Heart right ventricle (tissue), 16 donors: Measurements from ENCODE around the gene LIN52. TPM values are rescaled to one million over a fixed set of nuclear protein-coding genes. Genes with fewer than 3 reads are reported as not detected.

Experiments used
- ATAC-seq, 8 donors: fragments of 200-7000 bp; cut with Tn5 transposase; one replicate each; pipeline ENCODE4 v1.9.1; 2020; ENCODE audit warnings: mild to moderate bottlenecking in 8 of 8, moderate library complexity in 8 of 8, moderate number of reproducible peaks in 1 of 8
- DNase-seq, 2 donors: peaks; one replicate each; pipeline ENCODE4 v3.0.0-alpha.2; 2020
- H3K27ac ChIP-seq, 10 donors: fragments of 200-600 bp; sonication (generic) in 2 of 10; one replicate each; pipeline versions ENCODE4 v1.5.0 to v1.8.0; 2020 to 2022; ENCODE audit warnings: mild to moderate bottlenecking in 3 of 10
- H3K27me3 ChIP-seq, 7 donors: fragments of 200-600 bp; one replicate each; pipeline ENCODE4 v1.8.0; 2021 to 2022; ENCODE audit warnings: mild to moderate bottlenecking in 2 of 7
- H3K36me3 ChIP-seq, 9 donors: fragments of 200-600 bp; sonication (generic) in 1 of 9; one replicate each; pipeline versions ENCODE4 v1.5.0 to v1.8.0; 2020 to 2022; ENCODE audit warnings: mild to moderate bottlenecking in 2 of 9
- H3K4me1 ChIP-seq, 9 donors: fragments of 200-600 bp; sonication (generic) in 1 of 9; one replicate each; pipeline versions ENCODE4 v1.5.0 to v1.8.0; 2020 to 2022; ENCODE audit warnings: mild to moderate bottlenecking in 4 of 9
- H3K4me3 ChIP-seq, 10 donors: fragments of 200-600 bp; sonication (generic) in 2 of 10; one replicate each; pipeline versions ENCODE4 v1.5.0 to v1.8.0; 2020 to 2022; ENCODE audit warnings: mild to moderate bottlenecking in 7 of 10, moderate library complexity in 2 of 10
- H3K9me3 ChIP-seq, 11 donors: fragments of 200-600 bp in 10 of 11; sonication (generic) in 2 of 11; one replicate each; pipeline versions ENCODE4 v1.5.0 to v1.8.0; 2013 to 2022; ENCODE audit warnings: mild to moderate bottlenecking in 2 of 11, control low read depth in 1 of 11, moderate library complexity in 1 of 11
- CTCF ChIP-seq, 9 donors: fragments of 200-600 bp; sonication (generic) in 2 of 9; IDR thresholded peaks; one replicate each; pipeline versions ENCODE4 v1.5.0 to v1.8.0; 2021 to 2022; ENCODE audit warnings: antibody characterized with exemption in 9 of 9, mild to moderate bottlenecking in 5 of 9, moderate library complexity in 1 of 9
- WGBS, 2 donors: extraction: QIAGEN DNeasy Blood & Tissue Kit; methylation state at CpG; one replicate each; pipeline ENCODE4 v1.1.7; 2013; ENCODE audit warnings: inconsistent platforms in 1 of 2; 5-methylcytosine and 5-hydroxymethylcytosine counted together
- intact Hi-C, 10 donors: fragments of 100-400 bp; cut with DNase I; formaldehyde crosslinking; loops; one replicate each; pipeline versions ENCODE4 v1.11.1 to v1.14.2; 2022
- polyA plus RNA-seq, 2 donors: library from polyadenylated mRNA; stranded (reverse); fragments of 200-250 nt; gene quantifications; one replicate each; pipeline ENCODE4 v1.2.3, GENCODE V29; 2013
- total RNA-seq, 10 donors: library from RNA; stranded (reverse); fragmentation: NEBNext Ultra II Directional in 3 of 10; extraction: Animal tissue kit (Norgen Biotek cat#: 25700) in 3 of 10; gene quantifications; one replicate each; pipeline versions ENCODE4 v1.2.1 to v1.2.4, GENCODE V29; 2021 to 2023
- donor health status: Arrhythmogenic right ventricular cardiomyopathy.
- donor health status: ischemic (EF 13 %, LVEDD 7.1; RV severe dilation, severe dysfunction).
- donor health status: healthy with polysubstance abuse.
- donor health status: DM: no; HTN: yes; CAD: no.
- donor health status: DM: no; HTN: no; CAD: no.
- donor health status: ischemic (EF 25% LVEDD 6.9; RV normal size, moderate dysfunction).
- donor health status: ischemic (EF 25% LVEDD 5.7; RV mildly dilated, moderate dysfunction).
- donor health status: healthy.
- donor health status: DM: yes; HTN: yes; CAD: no.
- donor health status: Ischemic cardiomyopathy.
- donor health status: ischemic (EF 35%, LVEDD 5.7; RV mildly dilated, moderate dysfunction).
- donor health status: nonischemic (EF 11% LVEDD 7.7; RV severe dilation, severe dysfunction).
- donor health status: DM: yes; HTN: yes; CAD: no.
- donor health status: PGD.
- donor health status: ischemic (EF 29% LVEDD 5.4; RV normal size, mild dysfunction).
- donor health status: nonischemic (EF 23%, LVEDD 6.1; RV moderate dilation, normal function).

The LIN52 gene
- total and polyA plus RNA-seq, 12 donors: 4.7 to 13.6 (median 8.3) TPM

DNA sequence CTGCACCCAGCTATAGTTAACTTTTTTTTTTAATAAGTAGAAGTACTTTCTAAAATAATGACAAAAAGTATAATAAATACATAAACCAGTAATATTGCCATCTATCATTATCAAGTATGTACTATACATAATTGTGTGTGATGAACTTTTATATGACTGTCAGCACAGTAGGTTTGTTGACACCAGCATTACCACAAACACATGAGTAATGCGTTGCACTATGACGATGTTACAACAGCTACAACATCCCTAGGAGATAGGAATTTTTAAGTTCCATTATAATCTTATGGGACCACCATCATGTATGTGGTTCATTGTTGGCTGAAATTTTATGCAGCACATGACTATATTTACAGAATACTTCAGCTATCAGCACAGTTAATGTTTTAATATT, 91.6 kb downstream of the LIN52 start:
- 85 to 94% methylated on average over 2 of the region's 2 CpGs for WGBS, 2 donors
- Histone ChIP-seq H3K27ac (no peak overlapping the region), H3K36me3 (no peaks in the 10 kb centered on the region), H3K4me1 (peaks cover 0 to 11% (median 0%) of the 10 kb centered on the region in 9 donors), H3K9me3 (no peaks in the 10 kb centered on the region), H3K27me3 (no peaks in the 10 kb centered on the region), H3K4me3 (no peak overlapping the region)
- no peak for TF ChIP-seq CTCF (IDR thresholded peaks at IDR 0.05)
- intact Hi-C loops: no loop called here
- DNase-seq (no peak), ATAC-seq (no peak)

- intact Hi-C loops: no loop called here
- DNase-seq (no peak), ATAC-seq (no peak)
- WGBS, 2 donors: 79 to 98% methylated on average over 3 of the region's 3 CpGs
- no peak for TF ChIP-seq CTCF (IDR thresholded peaks at IDR 0.05)
- H3K9me3 ChIP-seq: no peaks in the 10 kb centered on the region
- H3K4me1 ChIP-seq: peaks cover 0 to 11% (median 0%) of the 10 kb centered on the region in 9 donors
- H3K36me3 ChIP-seq: peaks cover 0 to 11% (median 0%) of the 10 kb centered on the region in 9 donors
- H3K27ac ChIP-seq: no peak overlapping the region
- H3K4me3 ChIP-seq: no peak overlapping the region
- no peaks in the 10 kb centered on the region for H3K27me3 ChIP-seq
These were observed 95.1 kb downstream of the LIN52 start for GRCh38 chr14:74179856-74180255.

- no peaks in the 10 kb centered on the region for H3K9me3 ChIP-seq
- peak in 1 of 8 donors; percentile 57 for ATAC-seq
- no peak for DNase-seq
- intact Hi-C loops: no loop called here
- no peaks in the 10 kb centered on the region for H3K4me1 ChIP-seq
- H3K36me3 ChIP-seq: peaks cover 0 to 7% (median 0%) of the 10 kb centered on the region in 9 donors
- TF ChIP-seq CTCF (IDR thresholded peaks at IDR 0.05): no peak
- H3K27me3 ChIP-seq: no peaks in the 10 kb centered on the region
- no peak overlapping the region for H3K4me3 ChIP-seq
- no peak overlapping the region for H3K27ac ChIP-seq
- 58 to 68% methylated on average over 3 of the region's 3 CpGs for WGBS, 2 donors
These were observed 106.3 kb downstream of the LIN52 start for GRCh38 chr14:74190927-74191575.

- DNase-seq: no peak
- TF ChIP-seq CTCF (IDR thresholded peaks at IDR 0.05): no peak
- Histone ChIP-seq H3K27me3 (no peaks in the 10 kb centered on the region), H3K4me1 (no peaks in the 10 kb centered on the region), H3K4me3 (no peak overlapping the region), H3K36me3 (peaks cover 0 to 18% (median 8%) of the 10 kb centered on the region in 9 donors), H3K9me3 (no peaks in the 10 kb centered on the region), H3K27ac (no peak overlapping the region)
- ATAC-seq: no peak
- intact Hi-C loops: no loop called here
- WGBS, 2 donors: 96 to 97% methylated on average over 8 of the region's 8 CpGs
These were observed 109.9 kb downstream of the LIN52 start for GRCh38 chr14:74194506-74195274.
